ENCODE results near the gene CDK14. TPM values are rescaled to one million over a fixed set of nuclear protein-coding genes. Genes with fewer than 3 reads are reported as not detected.

Gene CDK14
- total and polyA plus RNA-seq, 8 donors: 0.58 to 43.9 (median 12.2) TPM

- 42 to 47% (median 46%) methylated on average over 2 of the region's 2 CpGs for WGBS, 5 donors
These were observed 281.1 kb downstream of the CDK14 start for GRCh38 chr7:90877201-90877600.

GRCh38 chr7:90879924-90880323 lies 283.8 kb downstream of the CDK14 start:
- DNase-seq: no peak
- intact Hi-C loops (cut with DNase I; ENCODE audit: low total_unique reads): no loop called here
- H3K9me3 ChIP-seq: no peaks in the 10 kb centered on the region
- H3K36me3 ChIP-seq: peaks cover 0 to 6% (median 2%) of the 10 kb centered on the region in 4 donors
- H3K27me3 ChIP-seq: no peaks in the 10 kb centered on the region
- no peak overlapping the region for H3K4me3 ChIP-seq
- no peak for TF ChIP-seq EP300 (IDR thresholded peaks at IDR 0.05)
- no peak for TF ChIP-seq POLR2A (IDR thresholded peaks at IDR 0.05)
- no peak for TF ChIP-seq CTCF (IDR thresholded peaks at IDR 0.05)
- TF ChIP-seq POLR2AphosphoS5 (IDR thresholded peaks at IDR 0.05): no peak
- no peaks in the 10 kb centered on the region for H3K4me1 ChIP-seq
- 91 to 100% (median 96%) methylated on average over 3 of the region's 3 CpGs for WGBS, 5 donors
- no peak overlapping the region for H3K27ac ChIP-seq

More at GRCh38 chr7:90877201-90877600, 281.1 kb downstream of the CDK14 start:
- no peaks in the 10 kb centered on the region for H3K27me3 ChIP-seq
- no peaks in the 10 kb centered on the region for H3K4me1 ChIP-seq
- no peak overlapping the region for H3K27ac ChIP-seq
- H3K9me3 ChIP-seq: no peaks in the 10 kb centered on the region
- intact Hi-C loops (cut with DNase I; ENCODE audit: low total_unique reads): no loop called here
- H3K4me3 ChIP-seq: no peak overlapping the region
- H3K36me3 ChIP-seq: peaks cover 0 to 6% (median 2%) of the 10 kb centered on the region in 4 donors
- no peak for DNase-seq
- no peak for TF ChIP-seq CTCF (IDR thresholded peaks at IDR 0.05)
- TF ChIP-seq EP300 (IDR thresholded peaks at IDR 0.05): no peak
- TF ChIP-seq POLR2A (IDR thresholded peaks at IDR 0.05): no peak
- TF ChIP-seq POLR2AphosphoS5 (IDR thresholded peaks at IDR 0.05): no peak

- Histone ChIP-seq H3K36me3 (no peaks in the 10 kb centered on the region), H3K27ac (no peak overlapping the region), H3K4me3 (no peak overlapping the region), H3K9me3 (no peaks in the 10 kb centered on the region), H3K4me1 (peaks cover 0 to 3% (median 0%) of the 10 kb centered on the region in 4 donors), H3K27me3 (no peaks in the 10 kb centered on the region)
- no peak for DNase-seq
- TF ChIP-seq EP300 (IDR thresholded peaks at IDR 0.05) (no peak), POLR2AphosphoS5 (IDR thresholded peaks at IDR 0.05) (no peak), CTCF (IDR thresholded peaks at IDR 0.05) (no peak), POLR2A (IDR thresholded peaks at IDR 0.05) (no peak)
- 87 to 94% (median 91%) methylated on average over 2 of the region's 2 CpGs for WGBS, 5 donors
- intact Hi-C loops (cut with DNase I; ENCODE audit: low total_unique reads): no loop called here
These were observed 290.3 kb downstream of the CDK14 start for GRCh38 chr7:90886416-90886815.

GRCh38 chr7:90889210-90889609 lies 293.1 kb downstream of the CDK14 start:
- no peak overlapping the region for H3K4me3 ChIP-seq
- WGBS, 5 donors: 72 to 87% (median 76%) methylated on average over 2 of the region's 2 CpGs
- no peaks in the 10 kb centered on the region for H3K27me3 ChIP-seq
- no peaks in the 10 kb centered on the region for H3K9me3 ChIP-seq
- TF ChIP-seq POLR2AphosphoS5 (IDR thresholded peaks at IDR 0.05): no peak
- no peak for TF ChIP-seq EP300 (IDR thresholded peaks at IDR 0.05)
- no peak for TF ChIP-seq POLR2A (IDR thresholded peaks at IDR 0.05)
- no peak for TF ChIP-seq CTCF (IDR thresholded peaks at IDR 0.05)
- intact Hi-C loops (cut with DNase I; ENCODE audit: low total_unique reads): no loop called here
- no peaks in the 10 kb centered on the region for H3K36me3 ChIP-seq
- DNase-seq: no peak
- H3K27ac ChIP-seq: no peak overlapping the region
- H3K4me1 ChIP-seq: peaks cover 0 to 5% (median 0%) of the 10 kb centered on the region in 4 donors

Data from stomach (tissue), 9 donors.